ENCODE data around the gene PARM1. TPM values are rescaled to one million over a fixed set of nuclear protein-coding genes. Genes with fewer than 3 reads are reported as not detected.

Gene PARM1
- total RNA-seq, 3 donors from 2014 or later (not counting 1 experiment from before 2014, with no cell fraction given), result 0.14 to 1.4 (median 0.24) TPM

DNA sequence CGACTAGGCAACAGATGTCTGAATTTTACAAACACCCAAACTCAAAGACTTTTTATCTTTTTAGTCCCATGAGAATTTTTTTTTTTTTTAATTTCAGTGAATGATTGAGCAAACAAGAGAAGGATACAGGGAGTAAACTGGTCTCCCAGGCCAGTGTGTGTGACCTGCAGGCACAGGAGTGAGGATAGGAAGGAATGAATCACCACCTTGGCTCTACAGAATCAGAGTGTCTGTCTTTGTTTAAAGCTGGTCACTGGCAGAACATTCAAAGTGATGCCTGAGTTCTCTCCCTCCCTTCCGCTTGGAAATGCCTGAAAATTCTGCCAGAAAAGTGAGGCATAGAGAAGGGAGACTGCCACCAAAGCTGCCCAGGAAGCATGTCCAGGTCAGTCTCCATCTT is 69.5 kb downstream of the PARM1 start:
- TF ChIP-seq, protein P1, sequence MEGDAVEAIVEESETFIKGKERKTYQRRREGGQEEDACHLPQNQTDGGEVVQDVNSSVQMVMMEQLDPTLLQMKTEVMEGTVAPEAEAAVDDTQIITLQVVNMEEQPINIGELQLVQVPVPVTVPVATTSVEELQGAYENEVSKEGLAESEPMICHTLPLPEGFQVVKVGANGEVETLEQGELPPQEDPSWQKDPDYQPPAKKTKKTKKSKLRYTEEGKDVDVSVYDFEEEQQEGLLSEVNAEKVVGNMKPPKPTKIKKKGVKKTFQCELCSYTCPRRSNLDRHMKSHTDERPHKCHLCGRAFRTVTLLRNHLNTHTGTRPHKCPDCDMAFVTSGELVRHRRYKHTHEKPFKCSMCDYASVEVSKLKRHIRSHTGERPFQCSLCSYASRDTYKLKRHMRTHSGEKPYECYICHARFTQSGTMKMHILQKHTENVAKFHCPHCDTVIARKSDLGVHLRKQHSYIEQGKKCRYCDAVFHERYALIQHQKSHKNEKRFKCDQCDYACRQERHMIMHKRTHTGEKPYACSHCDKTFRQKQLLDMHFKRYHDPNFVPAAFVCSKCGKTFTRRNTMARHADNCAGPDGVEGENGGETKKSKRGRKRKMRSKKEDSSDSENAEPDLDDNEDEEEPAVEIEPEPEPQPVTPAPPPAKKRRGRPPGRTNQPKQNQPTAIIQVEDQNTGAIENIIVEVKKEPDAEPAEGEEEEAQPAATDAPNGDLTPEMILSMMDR (IDR thresholded peaks at IDR 0.05), result no peak
- Mint-ChIP-seq H3K9me3 (peaks cover 2 to 5% of the 10 kb centered on the region in 2 donors), H3K36me3 (no peaks in the 10 kb centered on the region), H3K4me3 (no peak overlapping the region), H3K27ac (no peak overlapping the region), H3K27me3 (ENCODE audit: low read depth in 2 of 2) (no peaks in the 10 kb centered on the region), H3K4me1 (no peaks in the 10 kb centered on the region)
- no peaks in the 10 kb centered on the region for H3K4me1 ChIP-seq (ENCODE audit: control insufficient read depth, insufficient read depth, low read length)
- intact Hi-C loops (cut with micrococcal nuclease), result no loop called here
- WGBS (ENCODE audit: insufficient coverage), result 95% methylated on average over 1 of the region's 2 CpGs
- ATAC-seq, result no peak
- no peaks in the 10 kb centered on the region for H3K36me3 ChIP-seq (ENCODE audit: control insufficient read depth, insufficient read depth, low read length)
- H3K4me3 ChIP-seq (ENCODE audit: low read length), result no peak overlapping the region
- no peaks in the 10 kb centered on the region for H3K9me3 ChIP-seq (ENCODE audit: control insufficient read depth, insufficient read depth, low read length)
- H3K27me3 ChIP-seq (ENCODE audit: control insufficient read depth, insufficient read depth, low read length), result no peaks in the 10 kb centered on the region
- no peak for DNase-seq
- no peak overlapping the region for H3K27ac ChIP-seq (ENCODE audit: low read length)

DNA sequence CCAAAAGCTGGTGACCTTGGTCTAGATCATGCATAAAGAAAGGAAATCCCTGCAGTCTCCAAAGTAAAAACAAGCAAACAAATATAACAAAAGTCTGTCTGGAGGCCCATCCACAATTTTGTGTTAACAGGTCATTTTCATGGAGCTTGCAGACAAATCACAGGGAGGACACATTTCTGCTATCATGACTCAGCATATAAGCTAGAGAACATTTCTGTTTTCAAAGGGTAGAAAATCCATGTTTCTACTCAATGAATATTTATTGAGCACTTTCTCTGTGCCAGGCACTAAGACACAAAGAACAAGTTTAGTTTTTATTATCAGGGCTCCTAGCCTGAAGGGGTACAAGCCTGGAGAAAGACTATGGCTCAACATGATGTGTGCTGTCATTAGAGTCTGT is 71.1 kb downstream of the PARM1 start:
- Histone ChIP-seq H3K4me1 (ENCODE audit: control insufficient read depth, insufficient read depth, low read length) (no peaks in the 10 kb centered on the region), H3K4me3 (ENCODE audit: low read length) (no peak overlapping the region), H3K27me3 (ENCODE audit: control insufficient read depth, insufficient read depth, low read length) (no peaks in the 10 kb centered on the region), H3K27ac (ENCODE audit: low read length) (no peak overlapping the region), H3K9me3 (ENCODE audit: control insufficient read depth, insufficient read depth, low read length) (peaks cover 4% of the 10 kb centered on the region), H3K36me3 (ENCODE audit: control insufficient read depth, insufficient read depth, low read length) (no peaks in the 10 kb centered on the region)
- TF ChIP-seq, protein P1 (IDR thresholded peaks at IDR 0.05), result no peak
- no peak for DNase-seq
- H3K27ac Mint-ChIP-seq, result no peak overlapping the region
- H3K36me3 Mint-ChIP-seq, result no peaks in the 10 kb centered on the region
- H3K9me3 Mint-ChIP-seq, result peaks cover 2 to 6% of the 10 kb centered on the region in 2 donors
- intact Hi-C loops (cut with micrococcal nuclease), result no loop called here
- no peaks in the 10 kb centered on the region for H3K4me1 Mint-ChIP-seq
- no peaks in the 10 kb centered on the region for H3K27me3 Mint-ChIP-seq (ENCODE audit: low read depth in 2 of 2)
- ATAC-seq, result no peak
- H3K4me3 Mint-ChIP-seq, result no peak overlapping the region

DNA sequence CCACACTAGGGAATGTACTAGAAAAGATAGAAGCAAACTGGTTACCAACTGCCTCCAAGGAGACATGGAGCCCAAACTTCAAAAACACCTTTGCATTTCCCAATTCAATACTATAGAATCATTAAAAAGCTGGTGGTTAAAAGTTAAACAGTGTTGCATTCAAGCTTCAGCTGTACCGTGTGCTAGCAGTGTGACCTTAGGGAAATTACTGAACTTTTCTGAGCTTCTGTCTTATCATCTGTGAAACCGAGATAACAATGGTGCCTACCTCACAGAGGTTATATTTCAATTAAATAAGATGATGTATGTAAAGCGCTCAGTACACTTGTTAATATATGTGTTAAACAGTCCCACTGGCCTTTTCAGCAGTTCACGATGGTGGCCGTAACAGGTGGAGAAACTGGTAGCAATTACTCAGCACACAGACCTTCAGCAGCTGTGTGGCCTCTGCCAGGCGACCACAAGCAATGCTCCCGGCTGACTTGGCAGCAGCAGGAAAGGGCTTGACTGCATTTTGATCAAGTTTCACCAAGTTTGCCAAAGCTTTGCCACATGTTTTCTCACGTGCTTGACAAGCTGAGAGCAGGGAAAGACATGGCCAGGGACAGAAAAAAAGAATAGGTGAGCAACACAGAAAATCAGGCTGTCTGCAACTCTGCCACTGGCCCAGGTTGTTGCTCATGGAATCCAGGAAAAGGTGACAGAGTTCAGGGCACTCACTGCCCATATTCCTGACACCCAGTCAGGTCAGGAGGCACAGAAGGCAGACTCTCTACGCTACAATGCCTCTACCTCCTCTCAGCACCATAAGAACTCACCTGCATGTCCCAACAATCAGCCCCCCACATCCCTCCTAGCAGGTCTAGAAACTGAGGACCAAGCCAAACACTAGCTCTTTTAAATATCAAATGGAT is 72.1 kb downstream of the PARM1 start:
- Mint-ChIP-seq H3K27me3 (ENCODE audit: low read depth in 2 of 2) (no peaks in the 10 kb centered on the region), H3K36me3 (no peaks in the 10 kb centered on the region), H3K4me3 (no peak overlapping the region), H3K9me3 (peaks cover 5 to 6% of the 10 kb centered on the region in 2 donors), H3K27ac (no peak overlapping the region), H3K4me1 (no peaks in the 10 kb centered on the region)
- no peaks in the 10 kb centered on the region for H3K36me3 ChIP-seq (ENCODE audit: control insufficient read depth, insufficient read depth, low read length)
- intact Hi-C loops (cut with micrococcal nuclease), result no loop called here
- peaks cover 4% of the 10 kb centered on the region for H3K9me3 ChIP-seq (ENCODE audit: control insufficient read depth, insufficient read depth, low read length)
- no peaks in the 10 kb centered on the region for H3K27me3 ChIP-seq (ENCODE audit: control insufficient read depth, insufficient read depth, low read length)
- H3K27ac ChIP-seq (ENCODE audit: low read length), result no peak overlapping the region
- H3K4me3 ChIP-seq (ENCODE audit: low read length), result no peak overlapping the region
- WGBS (ENCODE audit: insufficient coverage), result 79% methylated on average over 9 of the region's 9 CpGs
- DNase-seq (no peak), ATAC-seq (no peak)
- TF ChIP-seq, protein P1 (IDR thresholded peaks at IDR 0.05), result no peak
- H3K4me1 ChIP-seq (ENCODE audit: control insufficient read depth, insufficient read depth, low read length), result no peaks in the 10 kb centered on the region

All from natural killer cell (primary cell).